Cardiac septum (tissue), 1 donor: Measurements from ENCODE around the gene GFPT2. TPM values are rescaled to one million over a fixed set of nuclear protein-coding genes. Genes with fewer than 3 reads are reported as not detected.

Experiments
- DNase-seq: peaks from one replicate; pipeline ENCODE4 v3.0.0-alpha.2; 2020; ENCODE audit warnings: low spot score
- intact Hi-C: fragments of 100-400 bp; cut with DNase I; formaldehyde crosslinking; loops from one replicate; pipeline ENCODE4 v1.14.0; 2022
- total RNA-seq: library from RNA; stranded (reverse); fragmentation: NEBNext Ultra II Directional; extraction: Animal tissue kit (Norgen Biotek cat#: 25700); gene quantifications from one replicate; pipeline ENCODE4 v1.2.1, GENCODE V29; 2021
- donor health status: DM: no; HTN: no; CAD: no.

The GFPT2 gene
- total RNA-seq, 1 donor from 2014 or later, result 12.9 TPM

DNA sequence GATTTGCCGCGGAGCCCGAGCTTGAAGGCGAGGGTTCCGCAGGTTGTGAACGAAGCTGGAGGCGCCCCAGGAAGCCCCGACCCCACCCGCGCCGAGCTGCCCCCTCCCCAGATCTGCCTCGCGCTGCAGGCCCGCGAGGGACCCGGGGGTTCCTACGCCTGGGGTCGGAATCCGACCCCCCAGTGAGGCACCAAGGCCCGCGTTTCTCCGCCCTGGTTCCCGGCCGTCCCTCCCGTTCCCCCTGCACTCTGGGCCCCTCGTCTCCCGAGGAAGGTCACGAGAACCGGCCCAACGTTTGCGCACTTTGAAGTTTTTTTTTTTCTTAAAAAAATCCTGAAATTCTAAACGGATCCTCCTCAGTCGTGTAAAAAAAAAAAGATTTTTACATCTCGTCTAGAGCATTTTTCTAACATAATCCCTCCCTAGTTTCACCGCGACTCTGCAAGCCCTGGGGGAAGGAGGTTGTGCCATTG lies 880 bp upstream of the GFPT2 start:
- no peak for DNase-seq
- intact Hi-C loops, result no loop called here

GRCh38 chr5:180352116-180353047 lies 754 bp downstream of the GFPT2 start:
- DNase-seq, result no peak
- intact Hi-C loops, result no loop called here

DNA sequence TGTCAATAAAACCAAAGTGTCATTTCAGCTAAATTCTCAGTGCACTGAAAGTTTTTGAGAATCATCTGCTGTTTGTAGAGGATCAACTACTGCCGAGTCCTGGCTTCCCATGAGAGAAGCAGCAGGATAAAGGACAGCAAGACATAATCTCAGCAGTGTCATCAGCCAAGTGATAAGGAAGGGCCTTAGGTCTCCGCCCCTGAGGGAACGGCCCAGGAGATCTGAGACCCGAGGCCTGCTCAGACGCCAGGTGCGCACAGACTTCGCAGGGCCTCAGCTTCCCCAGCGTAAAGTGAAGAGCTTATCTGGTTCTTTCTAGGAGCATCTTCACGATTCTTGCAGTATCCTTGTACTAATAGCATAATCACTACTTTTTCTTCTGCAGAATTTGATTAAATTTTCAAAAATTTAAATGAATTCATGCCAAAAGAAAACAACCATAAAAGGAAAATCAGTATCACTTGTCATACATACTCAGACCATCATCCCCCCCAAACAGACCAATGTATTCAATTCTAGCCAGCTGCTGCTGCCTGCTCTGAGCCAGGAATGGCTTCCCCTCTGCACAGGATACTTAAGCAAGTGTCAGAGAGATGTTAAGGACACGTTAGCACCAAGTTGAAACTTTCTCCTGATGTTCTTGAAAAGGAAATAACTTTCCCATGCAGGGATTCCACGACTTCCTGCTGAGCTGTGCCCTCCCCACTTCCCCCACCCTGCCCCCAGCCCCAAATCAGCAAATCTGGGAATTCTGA lies 2.2 kb downstream of the GFPT2 start:
- no peak for DNase-seq
- intact Hi-C loops, result no loop called here

DNA sequence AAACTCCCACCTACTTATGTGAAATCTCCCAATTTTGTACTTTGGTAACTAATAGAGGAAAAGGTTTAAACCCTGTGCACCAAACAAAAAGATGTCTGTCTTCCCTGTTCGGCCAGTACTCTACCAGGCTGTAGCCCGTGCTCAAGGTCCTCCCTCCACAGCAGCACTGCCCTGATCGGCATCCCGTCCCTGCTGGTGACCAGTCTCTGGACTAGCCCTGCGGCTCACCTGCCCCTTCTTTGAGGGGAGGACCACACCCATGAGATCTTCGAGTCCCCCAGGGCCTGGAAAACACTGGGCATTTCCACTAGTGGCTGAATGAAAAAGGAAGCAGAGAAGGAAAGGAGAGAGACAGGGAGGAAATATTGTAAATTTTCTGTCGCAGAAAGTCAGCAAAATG lies 2.8 kb downstream of the GFPT2 start:
- no peak for DNase-seq
- intact Hi-C loops, result no loop called here

- no peak for DNase-seq
Measured at GRCh38 chr5:180349391-180349790, 3.7 kb downstream of the GFPT2 start.

GRCh38 chr5:180348336-180348735 lies 4.8 kb downstream of the GFPT2 start:
- no peak for DNase-seq
- intact Hi-C loops, result no loop called here

More at GRCh38 chr5:180349391-180349790, 3.7 kb downstream of the GFPT2 start:
- intact Hi-C loops, result no loop called here

DNA sequence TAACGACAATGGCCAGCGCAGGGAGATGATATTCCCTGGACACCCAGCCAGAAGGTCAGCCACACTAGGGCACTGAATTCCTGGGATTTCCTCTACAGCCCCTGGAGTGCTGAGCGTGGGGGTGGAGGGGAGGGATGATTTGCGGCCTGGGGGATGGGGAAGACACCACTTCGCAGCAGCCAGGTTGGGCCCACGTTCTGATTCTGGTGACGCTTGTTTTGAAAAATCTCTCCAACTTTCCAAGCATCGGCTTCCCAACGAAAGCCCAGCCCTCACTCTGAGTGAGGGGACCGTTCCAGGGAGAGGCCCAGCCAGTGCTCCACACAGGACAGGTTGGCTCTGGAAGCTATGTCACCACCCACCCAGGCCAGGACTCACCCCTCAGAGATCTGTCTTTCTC lies 5.4 kb downstream of the GFPT2 start:
- no peak for DNase-seq
- intact Hi-C loops, result no loop called here

DNA sequence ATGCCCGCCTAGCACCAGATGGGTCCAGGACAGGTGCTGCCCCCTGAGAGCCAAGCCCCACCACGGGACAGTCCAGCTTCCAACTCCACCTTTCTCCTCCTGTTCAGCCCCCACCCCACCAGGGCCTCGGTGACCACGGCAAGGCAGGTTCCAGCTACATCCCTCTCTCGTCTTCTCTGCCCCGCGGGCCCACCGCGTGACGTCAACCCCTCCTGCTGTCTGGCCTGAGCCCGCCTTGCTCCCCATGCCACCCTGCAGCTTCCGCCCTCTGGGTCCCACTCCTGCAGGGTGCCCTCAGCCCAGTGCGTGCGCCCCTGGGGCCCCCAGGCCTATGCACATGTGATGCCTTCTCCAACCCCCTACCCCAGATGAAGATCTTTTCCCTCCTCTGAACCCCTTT lies 6.8 kb downstream of the GFPT2 start:
- intact Hi-C loops, result no loop called here
- DNase-seq, result no peak

DNA sequence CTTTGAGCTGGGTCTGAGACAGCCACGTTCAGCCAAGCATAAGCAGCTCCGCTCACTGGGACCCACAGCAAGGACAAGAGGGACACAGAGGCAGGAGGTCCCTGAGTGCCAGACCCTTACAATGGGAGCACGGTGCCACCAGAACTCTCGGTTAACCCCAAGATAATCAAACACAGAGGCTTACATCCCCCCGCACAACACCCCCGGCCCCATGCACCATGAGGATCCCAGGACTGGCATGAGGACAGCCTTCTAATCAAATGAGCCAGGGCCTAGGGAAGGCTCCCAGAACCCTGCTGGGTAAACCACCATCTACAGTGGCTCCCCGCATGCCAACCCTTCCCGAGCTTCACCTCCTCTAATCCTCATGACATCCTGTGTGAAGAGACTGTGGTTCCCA lies 7.4 kb downstream of the GFPT2 start:
- intact Hi-C loops, result no loop called here
- DNase-seq, result no peak

DNA sequence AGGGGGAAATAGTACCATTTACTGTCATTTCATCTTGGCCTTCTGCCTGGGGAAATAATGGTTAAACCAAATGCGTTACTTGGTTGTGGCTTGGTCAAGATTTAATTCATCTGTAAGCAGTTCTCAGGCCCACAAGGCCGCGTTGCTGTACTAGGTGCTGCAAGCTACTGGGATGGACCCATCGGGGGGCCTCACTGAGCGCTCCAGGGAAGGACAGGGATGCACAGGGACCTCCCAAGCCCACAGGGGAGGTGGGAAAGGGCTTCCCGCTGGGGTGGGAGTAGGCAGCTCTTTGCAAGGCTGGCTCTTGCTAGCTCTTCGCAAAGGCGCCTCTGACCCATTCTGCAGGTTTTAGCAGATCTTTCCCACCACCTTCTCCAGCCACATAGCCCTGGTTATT lies 8.0 kb downstream of the GFPT2 start:
- intact Hi-C loops, result no loop called here
- DNase-seq, result no peak

DNA sequence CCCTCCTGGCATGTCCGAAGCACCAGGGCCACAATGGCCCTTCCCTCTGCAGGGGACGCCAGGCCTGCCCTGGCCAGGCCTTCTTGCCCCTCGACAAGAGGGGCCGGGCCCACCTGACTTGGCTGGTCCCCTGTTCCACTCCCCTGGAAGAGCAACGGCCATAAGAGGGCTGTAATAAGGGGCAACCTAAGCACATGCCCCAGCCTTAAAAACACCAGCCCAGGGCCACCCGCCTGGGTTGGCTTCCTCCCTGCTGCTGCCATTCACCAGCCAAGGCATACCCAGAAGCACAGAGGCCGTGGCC lies 8.5 kb downstream of the GFPT2 start:
- DNase-seq, result no peak
- intact Hi-C loops, result no loop called here

GRCh38 chr5:180343831-180344695 lies 9.1 kb downstream of the GFPT2 start:
- no peak for DNase-seq
- intact Hi-C loops, result no loop called here

DNA sequence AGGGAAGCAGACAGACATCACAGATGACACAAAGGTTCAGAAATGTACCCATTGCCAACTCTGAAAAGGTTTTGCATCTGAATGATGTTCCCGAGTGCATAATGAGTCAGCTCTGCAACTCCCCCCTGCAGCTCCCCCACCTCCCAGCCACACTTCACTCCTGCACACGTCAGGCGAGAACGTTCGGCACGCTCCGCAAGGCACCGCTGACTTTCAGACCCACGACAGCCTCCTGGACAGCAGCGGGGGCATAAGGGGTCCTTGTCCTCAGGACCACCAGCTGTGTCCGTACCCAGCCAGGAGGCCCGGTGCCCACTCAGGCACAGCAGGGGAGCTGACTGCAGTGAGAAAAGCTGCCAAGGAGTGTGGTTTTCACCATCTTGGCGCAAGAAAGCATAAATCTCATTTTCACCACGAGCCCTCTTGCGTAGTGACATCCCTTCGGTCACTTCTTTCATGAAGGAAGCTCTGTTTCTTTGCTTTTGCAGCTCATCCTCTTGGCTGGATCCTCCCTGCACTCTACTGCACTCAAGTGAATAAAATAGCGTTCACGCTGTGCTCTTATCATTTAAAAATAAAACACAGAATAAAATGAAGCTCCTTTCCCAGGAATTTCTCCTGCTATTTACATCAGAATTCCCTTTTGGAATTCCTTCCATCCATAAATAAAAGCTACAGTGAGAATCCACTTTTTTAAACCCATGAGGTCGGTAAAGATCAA lies 9.9 kb downstream of the GFPT2 start:
- DNase-seq, result no peak
- intact Hi-C loops, result no loop called here

- intact Hi-C loops, result no loop called here
- no peak for DNase-seq
Measured at GRCh38 chr5:180341595-180341994, 11.5 kb downstream of the GFPT2 start.

DNA sequence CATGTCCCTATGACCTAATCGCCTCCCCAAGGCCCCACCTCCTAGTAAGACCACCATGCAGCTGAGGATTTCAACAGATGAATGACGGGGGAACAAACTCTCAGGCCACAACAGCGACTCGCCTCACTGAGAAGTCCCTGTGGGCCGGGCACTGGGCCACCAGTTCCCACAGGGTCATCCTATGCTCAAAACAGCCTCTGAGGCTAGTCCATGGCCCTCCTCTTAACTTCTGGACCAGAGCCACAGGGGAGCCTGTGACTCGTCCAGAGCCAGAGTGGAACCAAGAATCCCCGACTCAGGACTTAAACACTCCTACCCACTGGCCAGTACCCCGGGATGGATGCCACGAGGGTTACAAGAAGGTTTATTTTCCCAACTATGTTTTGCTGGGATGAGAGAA lies 12.3 kb downstream of the GFPT2 start:
- DNase-seq, result no peak
- intact Hi-C loops, result no loop called here

DNA sequence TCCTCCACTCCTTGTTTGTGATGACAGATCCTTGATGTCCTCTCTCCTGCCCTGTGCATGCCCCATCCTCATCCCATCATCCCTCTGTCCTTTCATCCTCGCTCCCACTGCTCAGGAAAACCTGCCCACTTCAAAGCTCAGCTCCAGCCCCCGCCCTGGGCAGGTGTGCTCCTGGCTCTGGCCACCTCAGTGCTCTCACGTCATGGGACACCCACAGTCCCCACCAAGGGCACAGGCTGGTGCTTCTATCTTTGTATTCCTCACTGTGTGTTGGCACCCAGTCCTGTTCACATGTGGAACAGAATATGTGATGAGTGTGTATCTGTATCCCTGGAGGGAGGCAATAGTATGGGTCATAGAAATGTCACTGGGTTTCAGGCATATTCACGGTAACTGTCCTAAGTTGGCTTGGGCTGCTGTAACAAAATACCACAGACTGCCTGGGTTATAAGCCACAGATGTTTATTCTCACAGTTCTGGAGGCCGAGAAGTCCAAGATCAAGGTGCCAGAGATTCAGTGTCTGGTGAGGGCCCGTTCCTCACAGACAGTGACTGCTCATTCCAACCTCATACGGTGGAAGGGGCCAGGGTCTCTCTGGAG lies 13.5 kb downstream of the GFPT2 start:
- no peak for DNase-seq
- intact Hi-C loops, result no loop called here

GRCh38 chr5:180338001-180338707 lies 15.0 kb downstream of the GFPT2 start:
- intact Hi-C loops, result no loop called here
- DNase-seq, result no peak

- no peak for DNase-seq
Measured at GRCh38 chr5:180336234-180337020, 16.7 kb downstream of the GFPT2 start.

More at GRCh38 chr5:180336234-180337020, 16.7 kb downstream of the GFPT2 start:
- intact Hi-C loops, result no loop called here
